ENCODE measurements around the gene ENC1. TPM values are rescaled to one million over a fixed set of nuclear protein-coding genes. Genes with fewer than 3 reads are reported as not detected.
"Not testable (repeated sequence)": the region's sequence is repeated elsewhere in the genome, so short reads cannot be mapped to it uniquely, and the experiment has no call there.

ENC1 gene
- total and polyA plus RNA-seq, 7 donors, result 0.58 to 28.3 (median 2.8) TPM

- Histone ChIP-seq H3K4me3 (no peak overlapping the region), H3K36me3 (ENCODE audit: insufficient read depth in 1 of 2, low read depth in 1 of 2) (no peaks in the 10 kb centered on the region), H3K9me3 (no peaks in the 10 kb centered on the region), H3K27me3 (ENCODE audit: insufficient read depth in 3 of 3, low read length in 2 of 3) (peaks cover 0 to 3% (median 0%) of the 10 kb centered on the region in 3 donors), H3K27ac (no peak overlapping the region), H3K4me1 (no peaks in the 10 kb centered on the region)
- DNase-seq (no peak), ATAC-seq (no peak)
- intact Hi-C loops (cut with DNase I), result loop anchor here in 1 of 2 donors (10.0 kb wide), 1 partner anchor 585 kb away; no protein-coding TSS in a partner anchor
- TF ChIP-seq CTCF (IDR thresholded peaks at IDR 0.05), result no peak
- WGBS, 3 donors, result 55 to 60% (median 56%) methylated on average over 4 of the region's 4 CpGs
These were observed 39.4 kb upstream of the ENC1 start for GRCh38 chr5:74679966-74680365.

- H3K4me3 ChIP-seq; ATAC-seq; H3K27me3 ChIP-seq (ENCODE audit: insufficient read depth in 3 of 3, low read length in 2 of 3); DNase-seq; H3K36me3 ChIP-seq (ENCODE audit: insufficient read depth in 1 of 2, low read depth in 1 of 2); H3K4me1 ChIP-seq; H3K27ac ChIP-seq; H3K9me3 ChIP-seq: not testable (repeated sequence)
- intact Hi-C loops (cut with DNase I), result loop anchor here in 1 of 2 donors (10.0 kb wide), 1 partner anchor 586 kb away; no protein-coding TSS in a partner anchor
- 88 to 97% (median 91%) methylated on average over 3 of the region's 3 CpGs for WGBS, 3 donors
These were observed 38.8 kb upstream of the ENC1 start for GRCh38 chr5:74679300-74679699.

GRCh38 chr5:74678123-74678522 lies 37.6 kb upstream of the ENC1 start:
- intact Hi-C loops (cut with DNase I), result loop anchor here in 1 of 2 donors (10.0 kb wide), 1 partner anchor 587 kb away; no protein-coding TSS in a partner anchor
- ATAC-seq; H3K36me3 ChIP-seq (ENCODE audit: insufficient read depth in 1 of 2, low read depth in 1 of 2); H3K27ac ChIP-seq; H3K4me3 ChIP-seq; H3K4me1 ChIP-seq; H3K9me3 ChIP-seq; DNase-seq; H3K27me3 ChIP-seq (ENCODE audit: insufficient read depth in 3 of 3, low read length in 2 of 3): not testable (repeated sequence)
- 68 to 91% (median 89%) methylated on average over 3 of the region's 3 CpGs for WGBS, 3 donors

GRCh38 chr5:74676466-74676865 lies 35.9 kb upstream of the ENC1 start:
- H3K27me3 ChIP-seq (ENCODE audit: insufficient read depth in 3 of 3, low read length in 2 of 3); H3K9me3 ChIP-seq; H3K27ac ChIP-seq; H3K36me3 ChIP-seq (ENCODE audit: insufficient read depth in 1 of 2, low read depth in 1 of 2); H3K4me3 ChIP-seq; DNase-seq; H3K4me1 ChIP-seq; ATAC-seq: not testable (repeated sequence)
- intact Hi-C loops (cut with DNase I), result loop anchor here in 1 of 2 donors (10.0 kb wide), 1 partner anchor 588 kb away; no protein-coding TSS in a partner anchor
- WGBS, 3 donors, result 89 to 95% (median 94%) methylated on average over 6 of the region's 6 CpGs

GRCh38 chr5:74673011-74673790 lies 32.7 kb upstream of the ENC1 start:
- peak overlapping the region; percentile 63 for H3K4me3 ChIP-seq
- DNase-seq (no peak), ATAC-seq (peak; percentile 74 to 93 (median 74))
- H3K27ac ChIP-seq, result no peak overlapping the region
- no peaks in the 10 kb centered on the region for H3K36me3 ChIP-seq (ENCODE audit: insufficient read depth in 1 of 2, low read depth in 1 of 2)
- H3K4me1 ChIP-seq, result no peaks in the 10 kb centered on the region
- WGBS, 3 donors, result 34 to 45% (median 35%) methylated on average over 6 of the region's 6 CpGs
- no peaks in the 10 kb centered on the region for H3K9me3 ChIP-seq
- TF ChIP-seq CTCF (IDR thresholded peaks at IDR 0.05), result peak; percentile 55
- intact Hi-C loops (cut with DNase I), result loop anchor here (5.0 to 10.0 kb wide), 2 partner anchors 244 to 592 kb away; no protein-coding TSS in a partner anchor
- no peaks in the 10 kb centered on the region for H3K27me3 ChIP-seq (ENCODE audit: insufficient read depth in 3 of 3, low read length in 2 of 3)

- no peak for TF ChIP-seq CTCF (IDR thresholded peaks at IDR 0.05)
- no peaks in the 10 kb centered on the region for H3K36me3 ChIP-seq (ENCODE audit: insufficient read depth in 1 of 2, low read depth in 1 of 2)
- no peak overlapping the region for H3K4me3 ChIP-seq
- WGBS, 3 donors, result 44 to 59% (median 49%) methylated on average over 5 of the region's 5 CpGs
- no peak for DNase-seq
- H3K27me3 ChIP-seq (ENCODE audit: insufficient read depth in 3 of 3, low read length in 2 of 3), result no peaks in the 10 kb centered on the region
- peak in 1 of 4 donors; percentile 17 for ATAC-seq
- H3K4me1 ChIP-seq, result no peaks in the 10 kb centered on the region
- H3K27ac ChIP-seq, result no peak overlapping the region
- intact Hi-C loops (cut with DNase I), result loop anchor here (5.0 to 10.0 kb wide), 2 partner anchors 245 to 592 kb away; no protein-coding TSS in a partner anchor
- H3K9me3 ChIP-seq, result no peaks in the 10 kb centered on the region
These were observed 31.8 kb upstream of the ENC1 start for GRCh38 chr5:74672215-74672877.
